HEK293 (cell line): ENCODE results near the gene ABLIM3.

Experiments
- CTCF ChIA-PET: fragments of 350-600 bp; formaldehyde crosslinking; extraction: SDS; loops from one replicate; lab custom pipeline; 2021; ENCODE audit warnings: antibody characterized with exemption; lab: Yijun Ruan, JAX
- POLR2A ChIA-PET: fragments of 300-600 bp; formaldehyde crosslinking; extraction: SDS; loops from one replicate; lab custom pipeline; 2020; ENCODE audit warnings: antibody characterized with exemption, inconsistent platforms; lab: Yijun Ruan, JAX
- H3K27ac ChIP-seq: fragments of 200-500 bp; sonication (Bioruptor generic); 2 replicates; pipeline ENCODE4 v1.5.1; 2014; ENCODE audit warnings: low read depth, low read length, control low read depth, inconsistent platforms; ENCODE audit errors: extremely low read depth
- H3K36me3 ChIP-seq, 2 experiments: fragments of 200-500 bp in 1 of 2; sonication (Bioruptor generic) in 1 of 2; 1 replicate in 1 of 2; 2 replicates in 1 of 2; pipeline ENCODE4 v1.5.1; 2014 to 2017; ENCODE audit warnings: inconsistent platforms in 2 of 2, low read length in 2 of 2; ENCODE audit not compliant: control insufficient read depth in 2 of 2, insufficient read depth in 1 of 2
- H3K4me1 ChIP-seq: fragments of 200-500 bp; sonication (Bioruptor generic); 2 replicates; pipeline ENCODE4 v1.5.1; 2014; ENCODE audit warnings: mild to moderate bottlenecking, low read length, inconsistent platforms; ENCODE audit not compliant: control insufficient read depth, insufficient read depth
- H3K4me3 ChIP-seq: 2 replicates; pipeline ENCODE4 v1.5.1; 2011; ENCODE audit warnings: low read depth, mild to moderate bottlenecking, control low read depth, low read length, moderate library complexity
- H3K9me3 ChIP-seq: fragments of 200-500 bp; sonication (Bioruptor generic); 2 replicates; pipeline ENCODE4 v1.5.1; 2014; ENCODE audit warnings: low read depth, low read length, inconsistent platforms; ENCODE audit not compliant: control insufficient read depth, insufficient read depth
- HIC1 ChIP-seq: fragments of 450-650 bp; formaldehyde crosslinking; IDR thresholded peaks from 2 replicates; pipeline ENCODE4 v1.5.1; 2016; ENCODE audit warnings: missing biosample characterization, missing genetic modification characterization
- IKZF3 ChIP-seq: fragments of 450-650 bp; IDR thresholded peaks from 2 replicates; pipeline ENCODE4 v1.5.0; 2018; ENCODE audit warnings: missing biosample characterization, mild to moderate bottlenecking, missing genetic modification characterization, moderate library complexity
- KLF1 ChIP-seq: fragments of 450-650 bp; formaldehyde crosslinking; IDR thresholded peaks from 2 replicates; pipeline ENCODE4 v1.5.1; 2016; ENCODE audit warnings: missing biosample characterization, missing genetic modification characterization
- KLF17 ChIP-seq: fragments of 450-650 bp; formaldehyde crosslinking; IDR thresholded peaks from 2 replicates; pipeline ENCODE4 v1.5.1; 2016; ENCODE audit warnings: missing biosample characterization, missing genetic modification characterization
- MZF1 ChIP-seq: fragments of 450-650 bp; formaldehyde crosslinking; IDR thresholded peaks from 2 replicates; pipeline ENCODE4 v1.5.1; 2017; ENCODE audit warnings: missing biosample characterization, missing genetic modification characterization, borderline replicate concordance
- PRDM10 ChIP-seq: fragments of 450-650 bp; formaldehyde crosslinking; IDR thresholded peaks from 2 replicates; pipeline ENCODE4 v1.5.1; 2016; ENCODE audit warnings: missing biosample characterization, missing genetic modification characterization
- SCRT2 ChIP-seq: fragments of 450-650 bp; formaldehyde crosslinking; IDR thresholded peaks from 2 replicates; pipeline ENCODE4 v1.5.1; 2016; ENCODE audit warnings: missing biosample characterization, missing genetic modification characterization
- YY2 ChIP-seq: fragments of 450-650 bp; formaldehyde crosslinking; IDR thresholded peaks from 2 replicates; pipeline ENCODE4 v1.5.1; 2016; ENCODE audit warnings: missing biosample characterization, missing genetic modification characterization
- ZBTB44 ChIP-seq: fragments of 450-650 bp; IDR thresholded peaks from 2 replicates; pipeline ENCODE4 v1.5.1; 2018; ENCODE audit warnings: missing biosample characterization, mild to moderate bottlenecking, missing genetic modification characterization
- ZBTB8A ChIP-seq: fragments of 450-650 bp; formaldehyde crosslinking; IDR thresholded peaks from 2 replicates; pipeline ENCODE4 v1.5.1; 2016; ENCODE audit warnings: missing biosample characterization, missing genetic modification characterization
- ZEB2 ChIP-seq: fragments of 450-650 bp; formaldehyde crosslinking; IDR thresholded peaks from 2 replicates; pipeline ENCODE4 v1.5.1; 2016; ENCODE audit warnings: missing biosample characterization, missing genetic modification characterization
- ZFP41 ChIP-seq: fragments of 450-650 bp; formaldehyde crosslinking; IDR thresholded peaks from 2 replicates; pipeline ENCODE4 v1.5.1; 2016; ENCODE audit warnings: missing biosample characterization, missing genetic modification characterization, borderline replicate concordance
- ZNF280D ChIP-seq: fragments of 450-650 bp; formaldehyde crosslinking; IDR thresholded peaks from 2 replicates; pipeline ENCODE4 v1.5.1; 2016; ENCODE audit warnings: missing biosample characterization, missing genetic modification characterization
- ZNF335 ChIP-seq: fragments of 450-650 bp; formaldehyde crosslinking; conservative IDR thresholded peaks from 2 replicates; pipeline ENCODE4 v1.5.1; 2016; ENCODE audit warnings: missing biosample characterization, missing genetic modification characterization
- ZNF398 ChIP-seq: fragments of 450-650 bp; formaldehyde crosslinking; IDR thresholded peaks from 2 replicates; pipeline ENCODE4 v1.5.1; 2017; ENCODE audit warnings: missing biosample characterization, missing genetic modification characterization
- ZNF521 ChIP-seq: fragments of 450-650 bp; formaldehyde crosslinking; IDR thresholded peaks from 2 replicates; pipeline ENCODE4 v1.5.1; 2017; ENCODE audit warnings: missing biosample characterization, mild to moderate bottlenecking, missing genetic modification characterization
- ZNF585B ChIP-seq: fragments of 450-650 bp; formaldehyde crosslinking; IDR thresholded peaks from 2 replicates; pipeline ENCODE4 v1.5.1; 2016; ENCODE audit warnings: missing biosample characterization, missing genetic modification characterization
- ZNF629 ChIP-seq: fragments of 450-650 bp; formaldehyde crosslinking; IDR thresholded peaks from 2 replicates; pipeline ENCODE4 v1.5.1; 2017; ENCODE audit warnings: missing biosample characterization, missing genetic modification characterization
- ZNF701 ChIP-seq: fragments of 450-650 bp; formaldehyde crosslinking; IDR thresholded peaks from 2 replicates; pipeline ENCODE4 v1.5.1; 2016; ENCODE audit warnings: missing biosample characterization, missing genetic modification characterization
- ZXDB ChIP-seq: fragments of 450-650 bp; formaldehyde crosslinking; IDR thresholded peaks from 2 replicates; pipeline ENCODE4 v1.5.1; 2016; ENCODE audit warnings: missing biosample characterization, missing genetic modification characterization

ABLIM3 gene

GRCh38 chr5:149271195-149271715, 130.0 kb downstream of the ABLIM3 start (continued):
- TF ChIP-seq PRDM10 (tag by site-specific recombination): peak; percentile 12; the same call in 1 of the 2 replicates
- TF ChIP-seq ZBTB8A: peak; percentile 70

- no peaks in the 10 kb centered on the region for H3K9me3 ChIP-seq
- peak within 1 kb of the TSS; percentile 57 for H3K4me3 ChIP-seq
- ChIA-PET POLR2A (interaction anchor here (0.7 to 0.9 kb wide), 2 partner anchors 48 to 197 kb away, joined by 3 read pairs; no protein-coding TSS in a partner anchor), CTCF (interaction anchor here (0.5 to 1.3 kb wide), 3 partner anchors 86 to 1720 kb away, joined by 3 to 5 read pairs (median 3); partner anchors contain the start of gene PCYOX1L)
- H3K27ac ChIP-seq: peak within 1 kb of the TSS; percentile 55; the same call in 1 of the 2 replicates
- peaks cover 3% of the 10 kb centered on the region; the same call in 1 of the 2 replicates for H3K4me1 ChIP-seq
- H3K36me3 ChIP-seq: no peaks in the 10 kb centered on the region
- TF ChIP-seq ZBTB44 (tag by site-specific recombination) (peak; percentile 71; the same call in 1 of the 2 replicates), KLF1 (tag by site-specific recombination) (peak; percentile 17; the same call in 1 of the 2 replicates), MZF1 (tag by site-specific recombination) (0 out of 2 replicates have a peak, but pooled peaks have one; percentile 26), ZNF521 (no peak), ZNF280D (tag by site-specific recombination) (no peak), YY2 (no peak), ZNF585B (tag by site-specific recombination) (no peak), ZEB2 (peak; percentile 45; the same call in 1 of the 2 replicates), ZNF335 (tag by site-specific recombination) (peak; percentile 66), ZXDB (tag by site-specific recombination) (peak; percentile 33; the same call in 1 of the 2 replicates), ZNF701 (no peak), ZFP41 (tag by site-specific recombination) (no peak), ZNF398 (tag by site-specific recombination) (peak; percentile 50), ZNF629 (tag by site-specific recombination) (peak; percentile 27; the same call in 1 of the 2 replicates), SCRT2 (tag by site-specific recombination) (peak; percentile 91), HIC1 (no peak), IKZF3 (0 out of 2 replicates have a peak, but pooled peaks have one; percentile 9), KLF17 (peak; percentile 73; the same call in 1 of the 2 replicates)
These were observed 130.6 kb downstream of the ABLIM3 start, which contains the start of gene AFAP1L1 for GRCh38 chr5:149271716-149272563. TSS of gene AFAP1L1 (plus strand) at chr5:149271859. CDS start at chr5:149271969, 110 bp downstream.
